Right cardiac atrium (tissue), 5 donors: Measurements from ENCODE around the gene LMX1B. TPM values are rescaled to one million over a fixed set of nuclear protein-coding genes. Genes with fewer than 3 reads are reported as not detected.

ENCODE experiments used
- ATAC-seq, 2 donors: fragments of 200-7000 bp; cut with Tn5 transposase; one replicate each; pipeline versions ENCODE4 v1.8.0 to v1.9.1; 2020; ENCODE audit warnings: moderate library complexity in 2 of 2, mild to moderate bottlenecking in 1 of 2
- DNase-seq, 3 donors: peaks; one replicate each; pipeline ENCODE4 v3.0.0-alpha.2; 2020
- H3K27ac ChIP-seq: one replicate; pipeline ENCODE4 v1.5.1; 2013; ENCODE audit warnings: mild to moderate bottlenecking, low read length, control low read depth, moderate library complexity
- H3K27me3 ChIP-seq: one replicate; pipeline ENCODE4 v1.6.1; 2013; ENCODE audit not compliant: control insufficient read depth, insufficient read depth
- H3K4me1 ChIP-seq: one replicate; pipeline ENCODE4 v1.6.1; 2013; ENCODE audit warnings: low read length; ENCODE audit not compliant: control insufficient read depth, insufficient read depth
- H3K4me3 ChIP-seq: one replicate; pipeline ENCODE4 v1.5.1; 2013; ENCODE audit warnings: low read length, control low read depth
- H3K9me3 ChIP-seq: one replicate; pipeline ENCODE4 v1.6.1; 2013; ENCODE audit warnings: low read length; ENCODE audit not compliant: control insufficient read depth
- WGBS: extraction: QIAGEN DNeasy Blood & Tissue Kit; methylation state at CpG from one replicate; pipeline ENCODE4 v1.1.7; 2013; 5-methylcytosine and 5-hydroxymethylcytosine counted together
- intact Hi-C, 4 donors: fragments of 100-400 bp; cut with DNase I; formaldehyde crosslinking; loops; one replicate each; pipeline versions ENCODE4 v1.11.0 to v1.14.0; 2022 to 2023
- polyA plus RNA-seq: library from polyadenylated mRNA; stranded (reverse); fragments of 200-250 nt; gene quantifications from one replicate; pipeline ENCODE4 v1.2.3, GENCODE V29; 2013
- total RNA-seq, 4 donors: library from RNA; stranded (reverse); fragmentation: NEBNext Ultra II Directional; extraction: Animal tissue kit (Norgen Biotek cat#: 25700); gene quantifications; one replicate each; pipeline ENCODE4 v1.2.1, GENCODE V29; 2021
- donor health status: healthy with polysubstance abuse.
- donor health status: DM: no; HTN: yes; CAD: no.
- donor health status: DM: no; HTN: no; CAD: no.
- donor health status: DM: no; HTN: yes; CAD: no; lungs with severe emphysema.
- donor health status: DM: yes; HTN: yes; CAD: no.

LMX1B gene
- total and polyA plus RNA-seq, 5 donors, result 0.81 to 3.6 (median 1.7) TPM

- no peaks in the 10 kb centered on the region for H3K9me3 ChIP-seq
- H3K27ac ChIP-seq, result no peak overlapping the region
- intact Hi-C loops, result loop anchor here in 1 of 4 donors (10.0 kb wide), 1 partner anchor 85 kb away; the partner anchor contains the start of gene LMX1B
- 89% methylated on average over 10 of the region's 10 CpGs for WGBS
- H3K4me1 ChIP-seq, result no peaks in the 10 kb centered on the region
- DNase-seq (no peak), ATAC-seq (no peak)
- no peak overlapping the region for H3K4me3 ChIP-seq
- H3K27me3 ChIP-seq, result no peaks in the 10 kb centered on the region
Measured at GRCh38 chr9:126700296-126700695, 86.6 kb downstream of the LMX1B start.

GRCh38 chr9:126700903-126701812, 87.4 kb downstream of the LMX1B start:
- ATAC-seq (no peak), DNase-seq (no peak)
- intact Hi-C loops, result loop anchor here in 1 of 4 donors (10.0 kb wide), 1 partner anchor 86 kb away; the partner anchor contains the start of gene LMX1B

GRCh38 chr9:126701813-126702140, 88.0 kb downstream of the LMX1B start:
- H3K4me1 ChIP-seq, result no peaks in the 10 kb centered on the region
- no peak overlapping the region for H3K4me3 ChIP-seq
- intact Hi-C loops, result loop anchor here in 2 of 4 donors (2.0 to 10.0 kb wide), 2 partner anchors 79 to 87 kb away; partner anchors contain the start of gene LMX1B (in 1 of the 2)
- no peaks in the 10 kb centered on the region for H3K27me3 ChIP-seq
- DNase-seq, result no peak
- WGBS, result 80% methylated on average over 9 of the region's 9 CpGs
- ATAC-seq, result no peak
- H3K9me3 ChIP-seq, result no peaks in the 10 kb centered on the region
- no peak overlapping the region for H3K27ac ChIP-seq

More at GRCh38 chr9:126700903-126701812, 87.4 kb downstream of the LMX1B start:
- Histone ChIP-seq H3K4me3 (no peak overlapping the region), H3K27me3 (no peaks in the 10 kb centered on the region), H3K9me3 (no peaks in the 10 kb centered on the region), H3K27ac (no peak overlapping the region), H3K4me1 (no peaks in the 10 kb centered on the region)
- 66% methylated on average over 14 of the region's 14 CpGs for WGBS

- ATAC-seq (no peak), DNase-seq (peak in 2 of 3 donors; percentile 77)
- Histone ChIP-seq H3K4me3 (no peak overlapping the region), H3K9me3 (no peaks in the 10 kb centered on the region), H3K4me1 (no peaks in the 10 kb centered on the region), H3K27me3 (no peaks in the 10 kb centered on the region), H3K27ac (no peak overlapping the region)
- intact Hi-C loops, result loop anchor here in 2 of 4 donors (2.0 to 10.0 kb wide), 2 partner anchors 78 to 88 kb away; partner anchors contain the start of gene LMX1B (in 1 of the 2)
- 47% methylated on average over 30 of the region's 30 CpGs for WGBS
Measured at GRCh38 chr9:126702151-126703001, 88.6 kb downstream of the LMX1B start.

- ATAC-seq (no peak), DNase-seq (no peak)
- Histone ChIP-seq H3K4me3 (no peak overlapping the region), H3K27me3 (no peaks in the 10 kb centered on the region), H3K9me3 (no peaks in the 10 kb centered on the region), H3K27ac (no peak overlapping the region), H3K4me1 (no peaks in the 10 kb centered on the region)
- WGBS, result 60% methylated on average over 14 of the region's 14 CpGs
- intact Hi-C loops, result loop anchor here in 2 of 4 donors (2.0 to 10.0 kb wide), 2 partner anchors 78 to 88 kb away; partner anchors contain the start of gene LMX1B (in 1 of the 2)
Measured at GRCh38 chr9:126703002-126703865, 89.5 kb downstream of the LMX1B start.

GRCh38 chr9:126703866-126704156, 90.1 kb downstream of the LMX1B start:
- no peak for DNase-seq
- intact Hi-C loops, result loop anchor here in 2 of 4 donors (2.0 to 10.0 kb wide), 2 partner anchors 77 to 89 kb away; partner anchors contain the start of gene LMX1B (in 1 of the 2)
- H3K27me3 ChIP-seq, result no peaks in the 10 kb centered on the region

GRCh38 chr9:126704157-126704891, 90.6 kb downstream of the LMX1B start:
- intact Hi-C loops, result loop anchor here in 1 of 4 donors (10.0 kb wide), 1 partner anchor 90 kb away; the partner anchor contains the start of gene LMX1B
- peak in 1 of 3 donors; percentile 56 for DNase-seq
- ATAC-seq, result peak; percentile 25 to 39
- H3K27me3 ChIP-seq, result no peaks in the 10 kb centered on the region
- H3K27ac ChIP-seq, result no peak overlapping the region
- H3K4me3 ChIP-seq, result no peak overlapping the region
- 45% methylated on average over 14 of the region's 14 CpGs for WGBS
- H3K9me3 ChIP-seq, result no peaks in the 10 kb centered on the region
- H3K4me1 ChIP-seq, result no peaks in the 10 kb centered on the region

More at GRCh38 chr9:126703866-126704156, 90.1 kb downstream of the LMX1B start:
- Histone ChIP-seq H3K27ac (no peak overlapping the region), H3K4me1 (no peaks in the 10 kb centered on the region), H3K9me3 (no peaks in the 10 kb centered on the region), H3K4me3 (no peak overlapping the region)
- 85% methylated on average over 3 of the region's 3 CpGs for WGBS
- no peak for ATAC-seq

GRCh38 chr9:126704892-126705766, 91.4 kb downstream of the LMX1B start:
- peak; percentile 77 to 92 (median 92) for DNase-seq
- H3K4me1 ChIP-seq, result no peaks in the 10 kb centered on the region
- H3K9me3 ChIP-seq, result no peaks in the 10 kb centered on the region
- intact Hi-C loops, result loop anchor here in 2 of 4 donors (5.0 to 10.0 kb wide), 2 partner anchors 77 to 90 kb away; partner anchors contain the start of gene LMX1B (in 1 of the 2)
- WGBS, result 7% methylated on average over 36 of the region's 36 CpGs
- H3K27me3 ChIP-seq, result no peaks in the 10 kb centered on the region
- H3K4me3 ChIP-seq, result no peak overlapping the region
- no peak overlapping the region for H3K27ac ChIP-seq
- peak; percentile 57 to 74 for ATAC-seq
